GM19025 (cell line): ENCODE results near the gene CACNA1G.

ENCODE experiments used
- ATAC-seq: cut with Tn5 transposase; IDR thresholded peaks from one replicate; pipeline ENCODE4 v1.9.1; 2021; ENCODE audit warnings: mild to moderate bottlenecking, low read depth, moderate library complexity; ENCODE audit not compliant: unreplicated experiment

The CACNA1G gene

DNA sequence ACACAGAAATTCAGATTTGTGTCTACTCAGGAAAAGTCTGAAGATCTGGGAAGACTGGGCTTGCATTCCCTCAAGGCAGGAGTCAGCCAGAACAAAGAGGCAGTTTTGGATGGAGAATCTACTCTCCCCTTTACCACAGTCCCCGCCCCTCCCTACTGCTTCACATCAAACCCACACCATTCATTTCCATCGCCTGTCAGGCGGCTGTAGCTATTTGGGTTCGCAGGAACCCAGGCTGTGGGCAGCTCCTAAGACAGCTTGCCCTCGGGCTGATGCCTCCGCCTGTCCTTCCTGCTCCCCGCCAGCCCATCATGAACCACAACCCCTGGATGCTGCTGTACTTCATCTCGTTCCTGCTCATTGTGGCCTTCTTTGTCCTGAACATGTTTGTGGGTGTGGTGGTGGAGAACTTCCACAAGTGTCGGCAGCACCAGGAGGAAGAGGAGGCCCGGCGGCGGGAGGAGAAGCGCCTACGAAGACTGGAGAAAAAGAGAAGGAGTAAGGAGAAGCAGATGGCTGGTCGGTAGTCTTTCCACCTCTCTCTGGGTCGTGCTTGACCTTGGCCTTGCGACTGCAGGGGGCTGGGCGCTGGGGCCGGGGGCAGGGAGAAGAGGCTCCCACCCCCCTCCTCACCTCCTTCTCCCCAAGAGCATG lies 47.1 kb downstream of the CACNA1G start:
- no peak for ATAC-seq

DNA sequence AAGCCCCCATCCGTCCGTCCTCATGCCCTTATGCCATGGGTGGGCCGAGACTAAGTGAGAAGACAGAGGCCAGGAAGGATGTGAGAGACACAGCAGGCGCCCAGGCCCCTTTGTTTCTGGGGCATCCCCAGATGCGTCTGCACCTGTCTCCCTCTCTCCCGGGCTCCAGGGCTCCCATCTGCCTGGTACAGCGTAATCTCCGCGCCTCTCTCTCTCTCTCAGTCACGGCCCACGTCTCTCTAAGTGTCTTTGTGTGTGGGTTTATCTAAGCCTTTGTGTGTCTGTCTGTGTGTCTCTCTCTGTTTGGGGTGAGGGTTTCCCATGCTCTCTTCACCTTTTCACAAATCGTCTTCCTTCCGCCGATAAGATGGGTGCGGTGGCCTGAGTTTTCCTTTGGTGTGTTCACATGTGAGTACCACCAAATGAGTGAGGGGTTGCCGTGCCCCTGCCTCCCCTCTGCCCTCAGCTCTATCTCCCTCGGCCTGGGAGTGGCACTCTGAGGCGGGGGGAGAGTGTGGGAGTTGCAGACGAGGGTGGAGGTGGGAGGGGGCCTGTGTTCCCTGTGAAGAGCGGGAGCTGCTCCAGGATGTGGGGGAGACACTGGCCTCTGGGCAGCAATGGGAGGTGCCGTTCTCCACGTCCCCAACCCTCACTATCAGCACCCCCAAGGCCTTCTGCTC lies 48.3 kb downstream of the CACNA1G start:
- ATAC-seq, result no peak

DNA sequence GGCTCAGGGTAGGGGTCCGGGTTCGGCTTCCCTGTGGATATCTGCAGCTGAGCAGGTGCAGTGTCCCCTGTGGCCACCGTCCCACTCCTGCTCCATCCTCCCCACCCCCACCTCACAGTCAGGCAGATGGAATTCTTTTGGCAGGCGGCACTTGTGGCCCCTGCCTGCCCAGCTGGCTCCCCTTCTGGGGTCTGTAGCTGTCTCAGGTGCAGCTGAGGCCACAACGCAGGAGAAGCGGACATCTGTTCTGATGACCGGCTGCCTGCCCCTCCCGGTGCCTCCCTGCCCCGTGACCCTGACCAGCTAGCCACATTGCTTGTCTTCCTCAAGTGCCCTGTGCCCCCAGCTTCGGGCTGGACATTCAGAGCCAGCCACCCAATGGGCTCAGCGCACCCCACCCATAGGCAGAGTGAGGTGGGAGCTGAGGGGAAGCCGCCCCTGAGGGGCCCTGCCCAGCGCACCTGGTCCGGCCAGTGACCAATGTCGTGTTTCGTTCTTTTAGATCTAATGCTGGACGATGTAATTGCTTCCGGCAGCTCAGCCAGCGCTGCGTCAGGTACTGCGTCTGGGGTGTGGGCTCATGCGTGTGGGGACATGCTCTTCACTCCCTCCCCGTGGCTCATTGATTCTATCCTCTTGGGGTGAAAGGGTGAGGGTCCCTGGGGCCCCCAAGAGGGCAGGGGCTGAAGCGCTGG lies 49.0 kb downstream of the CACNA1G start:
- no peak for ATAC-seq

DNA sequence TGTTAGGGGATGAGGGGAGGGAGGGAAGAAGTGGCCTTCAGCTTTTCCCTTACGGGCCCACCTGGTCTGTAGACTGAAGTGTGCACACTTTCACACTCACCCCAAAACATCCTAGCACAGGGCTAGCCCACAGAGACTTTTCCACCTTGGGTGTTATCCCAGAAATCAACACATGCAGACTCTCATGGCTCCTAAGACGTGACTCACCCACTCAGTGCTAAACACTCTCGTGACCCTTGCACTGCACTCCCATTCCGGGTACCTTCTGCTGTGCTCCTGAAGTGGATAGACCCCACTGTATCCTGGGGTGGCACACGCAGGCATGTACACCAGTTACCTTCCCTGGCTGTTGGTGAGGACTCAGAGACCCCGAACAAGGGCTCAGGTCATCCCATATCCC lies 51.1 kb downstream of the CACNA1G start:
- ATAC-seq, result no peak

DNA sequence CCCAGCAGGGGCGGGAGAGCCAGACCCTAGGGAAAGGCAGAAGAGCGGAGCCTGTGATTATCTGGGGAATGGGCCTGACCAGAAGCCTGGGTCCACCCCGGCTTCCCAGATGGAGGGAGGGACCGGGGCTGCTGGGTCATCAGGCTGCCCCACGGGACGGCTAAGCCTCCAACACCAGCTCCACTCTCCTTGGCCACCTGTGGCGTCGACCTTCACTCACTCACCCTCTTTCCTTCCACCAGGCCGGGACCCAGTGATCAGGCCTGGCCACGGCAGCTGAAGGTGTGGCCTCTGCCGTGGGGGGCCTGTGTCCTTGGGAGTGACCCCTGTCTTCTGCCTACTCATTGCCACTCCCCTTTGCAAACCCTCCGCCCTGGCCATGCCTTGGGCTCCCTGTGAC lies 51.8 kb downstream of the CACNA1G start:
- no peak for ATAC-seq

DNA sequence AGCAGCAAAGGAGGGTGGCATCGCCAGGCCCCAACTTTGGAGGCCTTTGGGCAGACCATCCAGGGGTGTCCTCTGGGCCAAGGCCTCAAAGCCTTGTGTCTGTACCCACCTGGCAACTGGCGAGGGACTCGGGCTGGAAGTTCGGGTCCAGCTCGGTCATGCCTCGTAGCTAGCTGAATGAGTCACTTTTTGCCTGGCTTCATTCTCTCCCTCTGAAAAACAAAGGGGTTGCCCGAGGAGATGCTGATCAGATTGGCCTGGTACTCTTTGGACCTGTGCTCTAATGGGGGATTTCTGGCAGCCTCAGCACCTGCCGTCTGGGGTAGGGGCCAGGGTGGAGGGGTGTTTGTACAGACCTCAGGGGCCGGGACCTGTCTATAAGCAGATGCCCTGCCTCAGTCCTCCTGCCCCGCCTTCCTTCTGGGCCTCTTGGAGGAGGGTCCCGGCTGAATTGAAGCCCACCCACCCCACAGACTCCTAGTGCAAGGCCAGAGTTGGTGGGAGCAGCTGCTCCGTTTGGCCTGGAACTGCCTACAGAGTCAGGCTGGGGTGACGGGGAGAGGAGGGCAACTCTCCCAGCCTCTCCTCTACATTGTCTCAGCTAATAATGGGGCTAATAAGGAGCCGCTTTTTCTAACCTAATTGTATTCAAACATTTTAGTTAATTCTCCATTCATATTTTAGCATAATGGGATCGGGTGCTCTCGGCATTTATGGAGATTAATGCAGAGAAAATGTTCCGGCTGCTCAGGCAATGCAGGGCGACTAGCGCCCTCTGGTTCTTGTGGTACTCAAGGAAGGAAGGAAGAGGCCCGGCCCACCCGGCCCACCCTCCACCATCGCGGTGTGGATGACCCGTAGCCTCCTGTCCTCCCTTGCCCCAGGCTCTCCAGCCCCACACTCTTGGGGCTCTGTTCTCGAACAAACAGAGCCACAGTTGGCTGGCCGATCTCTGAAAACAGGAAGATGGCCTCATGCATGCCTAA lies 52.8 kb downstream of the CACNA1G start:
- ATAC-seq, result no peak

DNA sequence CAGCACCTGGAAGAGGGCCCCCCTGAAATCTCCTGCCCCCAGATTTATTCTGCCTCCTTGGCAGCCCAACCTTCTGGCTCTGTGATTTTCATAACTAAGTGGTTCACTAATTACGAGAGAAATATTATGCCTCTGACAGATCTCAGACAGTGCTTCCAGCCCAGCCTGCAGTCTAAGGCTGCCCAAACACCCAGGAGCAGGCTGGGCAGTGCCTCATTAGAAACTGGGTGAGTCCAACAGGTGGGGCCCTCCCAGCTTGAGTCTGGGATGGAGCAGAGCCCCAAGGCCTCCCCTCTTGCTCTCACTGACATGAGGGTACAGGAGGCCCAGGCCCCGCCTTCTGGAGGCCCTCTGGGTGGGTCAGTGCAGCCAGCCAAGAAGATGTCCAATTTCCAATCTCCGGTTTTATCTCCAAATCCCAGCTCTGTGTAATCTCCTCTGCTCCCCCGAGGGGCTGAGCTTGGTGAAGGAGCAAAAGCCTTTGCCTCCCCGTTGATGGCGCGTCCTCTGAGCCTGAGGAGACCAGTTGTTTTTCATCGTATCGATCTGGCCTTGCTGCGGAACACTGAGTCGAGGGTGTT lies 54.0 kb downstream of the CACNA1G start:
- ATAC-seq, result no peak

DNA sequence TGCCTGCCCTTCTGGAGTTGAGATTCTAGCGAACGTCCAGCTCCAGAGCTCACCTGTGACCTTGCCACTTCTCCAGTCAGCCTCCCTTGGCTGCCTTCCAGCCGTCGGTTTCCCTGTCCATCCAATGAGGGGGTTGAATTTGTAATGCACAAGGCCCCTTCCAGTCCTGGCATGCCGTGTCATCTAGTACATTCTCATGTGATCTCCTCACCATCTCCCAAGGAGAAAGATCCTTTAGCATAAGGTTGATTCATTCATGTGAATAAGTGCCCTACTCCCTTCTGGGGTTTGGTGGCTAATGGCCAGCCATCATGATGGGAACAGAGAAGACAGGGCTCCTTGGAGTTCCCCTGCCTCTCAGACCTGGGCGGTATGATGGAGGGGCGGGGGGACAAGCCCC lies 55.3 kb downstream of the CACNA1G start:
- no peak for ATAC-seq

DNA sequence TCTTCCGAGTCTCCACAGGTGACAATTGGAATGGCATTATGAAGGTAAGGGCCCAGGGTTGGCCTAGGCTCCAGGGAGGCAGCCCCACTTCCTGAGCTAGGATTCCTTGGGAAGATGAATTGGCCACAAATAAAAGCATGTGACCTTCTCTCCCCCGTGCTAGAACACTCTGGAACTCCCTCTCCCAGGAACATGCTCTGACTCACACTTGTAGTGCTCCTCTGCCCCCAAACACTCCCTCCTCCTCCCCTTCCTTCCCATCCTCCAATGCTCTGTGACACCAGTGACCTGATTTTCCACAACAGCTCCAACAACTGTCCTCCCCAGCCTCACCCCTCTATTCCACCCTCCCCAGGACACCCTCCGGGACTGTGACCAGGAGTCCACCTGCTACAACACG lies 57.8 kb downstream of the CACNA1G start:
- no peak for ATAC-seq

DNA sequence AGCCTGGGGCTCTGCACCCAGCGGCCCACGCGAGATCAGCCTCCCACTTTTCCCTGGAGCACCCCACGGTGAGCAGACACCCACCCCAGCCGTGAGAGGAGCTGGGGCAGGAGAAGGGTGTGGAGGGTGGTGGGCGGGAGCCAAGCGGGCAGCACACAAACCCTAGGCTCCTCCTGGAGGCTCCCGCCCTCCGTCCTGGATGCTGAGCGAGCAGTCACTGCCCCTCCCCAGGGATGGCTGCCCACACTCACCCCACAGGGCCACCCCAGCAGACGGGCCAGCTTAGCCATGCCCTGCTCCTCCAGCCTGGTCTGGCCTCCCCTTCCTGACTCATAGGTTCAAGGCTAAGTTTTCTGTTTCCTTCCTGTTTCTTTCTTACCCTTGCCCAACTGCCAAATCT lies 58.4 kb downstream of the CACNA1G start:
- no peak for ATAC-seq

DNA sequence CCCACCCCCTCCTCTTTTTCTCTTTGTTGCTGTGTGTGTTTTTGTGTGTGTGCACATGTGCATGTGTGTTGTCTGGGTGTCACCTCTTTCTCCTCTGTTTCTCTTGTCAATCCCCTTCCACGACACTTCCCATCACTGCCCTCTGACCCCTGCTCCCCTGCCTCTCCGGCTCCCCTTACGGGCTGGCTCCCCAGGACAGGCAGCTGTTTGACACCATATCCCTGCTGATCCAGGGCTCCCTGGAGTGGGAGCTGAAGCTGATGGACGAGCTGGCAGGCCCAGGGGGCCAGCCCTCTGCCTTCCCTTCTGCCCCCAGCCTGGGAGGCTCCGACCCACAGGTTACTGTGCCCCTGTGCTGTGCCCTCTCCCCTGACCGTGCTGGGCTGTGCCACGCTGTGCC lies 59.0 kb downstream of the CACNA1G start:
- no peak for ATAC-seq

DNA sequence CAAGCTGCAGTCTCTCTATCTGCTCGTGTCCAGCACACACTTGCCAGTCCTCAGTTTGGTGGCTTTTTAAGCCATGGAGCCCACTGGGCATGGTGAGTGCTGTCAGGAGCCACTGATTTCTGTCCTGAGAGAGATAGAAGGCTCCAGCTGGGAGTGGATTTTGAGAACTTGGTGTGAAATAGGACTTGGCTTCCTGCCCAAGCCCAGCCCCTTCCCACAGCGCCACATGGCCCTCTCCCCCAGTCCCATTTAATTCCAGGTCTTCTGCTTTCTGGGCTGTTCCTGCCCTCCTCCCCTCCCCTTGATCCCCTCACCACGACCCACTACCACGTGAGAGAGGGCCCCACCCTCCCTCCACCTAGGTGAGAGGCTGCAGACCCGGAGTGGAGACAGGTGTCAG lies 59.7 kb downstream of the CACNA1G start:
- ATAC-seq, result no peak

DNA sequence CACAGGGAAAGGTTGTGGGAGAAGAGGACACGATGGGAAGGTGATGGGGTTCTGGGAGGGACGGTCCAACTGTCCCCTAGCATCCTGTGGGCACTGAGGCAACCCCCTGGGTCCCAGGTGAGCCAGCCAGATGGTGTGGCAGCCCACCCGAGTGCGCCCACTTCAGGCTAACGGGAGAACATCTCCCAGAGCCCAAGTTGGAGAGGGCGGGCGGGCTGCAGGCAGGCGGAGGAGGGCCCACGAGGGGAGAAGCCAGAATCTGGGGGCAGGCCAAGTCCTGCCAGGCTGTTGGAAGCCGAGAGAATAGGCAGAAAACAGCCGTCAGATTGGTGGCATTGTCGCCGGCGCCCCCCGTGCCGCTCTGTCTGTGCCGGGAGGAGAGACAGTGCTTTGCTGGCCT lies 60.3 kb downstream of the CACNA1G start:
- no peak for ATAC-seq

DNA sequence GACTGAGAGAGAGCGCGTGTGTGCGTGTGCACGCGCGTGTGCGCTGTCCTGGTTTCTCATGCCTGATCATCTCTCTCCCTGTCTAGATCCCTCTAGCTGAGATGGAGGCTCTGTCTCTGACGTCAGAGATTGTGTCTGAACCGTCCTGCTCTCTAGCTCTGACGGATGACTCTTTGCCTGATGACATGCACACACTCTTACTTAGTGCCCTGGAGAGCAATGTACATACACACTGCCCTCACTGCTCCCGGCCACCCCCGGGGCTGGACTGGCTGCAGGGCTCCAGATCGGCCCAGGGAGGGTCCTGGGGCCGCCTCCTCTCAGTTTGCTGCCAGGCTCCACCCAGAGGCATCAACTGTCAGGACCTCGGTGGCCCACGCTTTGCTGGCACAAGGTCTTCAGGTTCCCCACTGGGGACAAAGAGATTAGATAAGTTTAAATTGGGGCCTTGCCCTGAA lies 61.1 kb downstream of the CACNA1G start:
- no peak for ATAC-seq

DNA sequence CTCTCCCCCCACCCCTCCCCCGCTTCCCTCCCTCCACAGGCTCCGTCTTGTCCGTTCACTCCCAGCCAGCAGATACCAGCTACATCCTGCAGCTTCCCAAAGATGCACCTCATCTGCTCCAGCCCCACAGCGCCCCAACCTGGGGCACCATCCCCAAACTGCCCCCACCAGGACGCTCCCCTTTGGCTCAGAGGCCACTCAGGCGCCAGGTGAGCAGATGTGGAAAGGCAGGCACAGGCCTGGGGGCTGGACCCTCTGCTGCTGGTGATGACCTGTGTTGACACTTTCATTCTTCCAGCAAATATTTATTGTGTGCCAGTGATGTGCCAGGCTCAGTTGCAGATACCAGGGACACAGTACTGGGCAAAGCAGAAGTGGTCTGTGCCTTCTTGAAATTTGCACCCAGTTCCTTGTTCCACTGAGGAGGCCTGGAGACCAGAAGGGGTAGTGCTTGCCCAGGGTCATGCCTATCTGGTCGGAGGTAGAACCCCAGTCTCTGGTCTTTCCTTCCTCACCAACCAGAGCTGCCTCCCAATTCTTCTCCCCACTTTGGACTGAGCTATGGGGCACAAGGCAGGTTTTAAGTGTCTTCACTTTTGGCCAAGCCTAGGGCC lies 63.9 kb downstream of the CACNA1G start:
- ATAC-seq, result no peak

DNA sequence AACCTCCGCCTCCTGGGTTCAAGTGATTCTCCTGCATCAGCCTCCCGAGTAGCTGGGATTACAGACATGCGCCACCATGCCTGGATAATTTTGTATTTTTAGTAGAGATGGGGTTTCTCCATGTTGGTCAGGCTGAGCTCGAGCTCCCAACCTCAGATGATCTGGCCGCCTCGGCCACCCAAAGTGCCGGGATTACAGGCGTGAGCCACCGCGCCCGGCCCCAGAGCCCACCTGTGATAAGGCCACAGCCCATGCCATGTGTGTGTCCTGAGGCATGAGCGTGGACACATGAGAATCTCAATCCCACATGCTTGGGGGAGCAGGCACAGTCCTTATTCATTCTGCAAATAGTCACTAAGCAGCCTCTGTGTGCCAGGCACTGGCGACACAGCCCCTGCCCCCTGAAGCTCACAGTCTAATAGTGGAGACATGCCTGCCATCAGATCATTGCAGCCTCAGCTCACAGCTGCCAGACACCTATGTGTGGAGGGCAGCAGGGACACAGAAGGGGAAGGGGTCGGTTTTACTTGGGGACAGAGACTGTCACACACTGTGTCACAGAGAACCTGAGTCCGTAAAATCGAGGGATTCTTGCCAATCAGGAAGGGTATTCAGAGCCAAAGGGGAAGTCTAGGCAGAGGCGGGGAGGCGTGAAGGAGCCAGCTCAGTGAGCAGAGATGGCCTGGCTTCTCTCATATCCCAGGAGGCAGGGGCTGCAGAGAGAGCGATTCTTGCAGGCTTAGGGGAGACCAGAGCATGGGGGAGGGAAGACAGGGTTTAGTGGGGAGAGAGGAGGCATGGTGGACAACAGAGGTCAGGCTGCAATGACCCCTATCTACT lies 64.7 kb downstream of the CACNA1G start:
- no peak for ATAC-seq

DNA sequence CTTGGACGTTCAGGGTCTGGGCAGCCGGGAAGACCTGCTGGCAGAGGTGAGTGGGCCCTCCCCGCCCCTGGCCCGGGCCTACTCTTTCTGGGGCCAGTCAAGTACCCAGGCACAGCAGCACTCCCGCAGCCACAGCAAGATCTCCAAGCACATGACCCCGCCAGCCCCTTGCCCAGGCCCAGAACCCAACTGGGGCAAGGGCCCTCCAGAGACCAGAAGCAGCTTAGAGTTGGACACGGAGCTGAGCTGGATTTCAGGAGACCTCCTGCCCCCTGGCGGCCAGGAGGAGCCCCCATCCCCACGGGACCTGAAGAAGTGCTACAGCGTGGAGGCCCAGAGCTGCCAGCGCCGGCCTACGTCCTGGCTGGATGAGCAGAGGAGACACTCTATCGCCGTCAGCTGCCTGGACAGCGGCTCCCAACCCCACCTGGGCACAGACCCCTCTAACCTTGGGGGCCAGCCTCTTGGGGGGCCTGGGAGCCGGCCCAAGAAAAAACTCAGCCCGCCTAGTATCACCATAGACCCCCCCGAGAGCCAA lies 65.6 kb downstream of the CACNA1G start:
- no peak for ATAC-seq

DNA sequence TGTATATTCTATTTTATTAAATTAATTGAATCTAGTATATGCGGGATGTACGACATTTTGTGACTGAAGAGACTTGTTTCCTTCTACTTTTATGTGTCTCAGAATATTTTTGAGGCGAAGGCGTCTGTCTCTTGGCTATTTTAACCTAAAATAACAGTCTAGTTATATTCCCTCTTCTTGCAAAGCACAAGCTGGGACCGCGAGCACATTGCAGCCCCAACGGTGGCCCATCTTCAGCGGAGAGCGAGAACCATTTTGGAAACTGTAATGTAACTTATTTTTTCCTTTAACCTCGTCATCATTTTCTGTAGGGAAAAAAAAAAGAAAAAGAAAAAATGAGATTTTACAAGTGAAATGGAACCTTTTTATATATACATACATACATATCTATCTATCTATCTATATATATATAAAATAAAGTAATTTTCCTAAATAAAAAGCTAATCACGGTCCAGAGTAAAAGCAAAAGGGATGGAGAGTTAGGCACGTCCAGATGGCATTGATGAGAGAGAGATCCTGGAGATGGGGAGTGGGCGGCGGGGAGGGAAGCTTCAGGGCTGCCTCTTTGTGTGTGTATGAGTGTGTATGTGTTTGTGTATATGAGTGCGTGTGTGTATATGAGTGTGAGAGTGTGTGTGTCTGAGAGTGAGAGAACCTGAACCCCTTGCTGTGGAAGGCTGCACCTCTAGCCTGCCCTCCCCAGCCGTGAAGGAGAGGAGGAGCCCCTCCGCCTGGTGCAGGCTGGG lies 66.7 kb downstream of the CACNA1G start:
- no peak for ATAC-seq
